ENCODE data around the gene ODAPH. TPM values are rescaled to one million over a fixed set of nuclear protein-coding genes. Genes with fewer than 3 reads are reported as not detected.
"Not testable (repeated sequence)": the region's sequence is repeated elsewhere in the genome, so short reads cannot be mapped to it uniquely, and the experiment has no call there.

Gene ODAPH
- total and polyA plus RNA-seq, 11 donors = not detected

DNA sequence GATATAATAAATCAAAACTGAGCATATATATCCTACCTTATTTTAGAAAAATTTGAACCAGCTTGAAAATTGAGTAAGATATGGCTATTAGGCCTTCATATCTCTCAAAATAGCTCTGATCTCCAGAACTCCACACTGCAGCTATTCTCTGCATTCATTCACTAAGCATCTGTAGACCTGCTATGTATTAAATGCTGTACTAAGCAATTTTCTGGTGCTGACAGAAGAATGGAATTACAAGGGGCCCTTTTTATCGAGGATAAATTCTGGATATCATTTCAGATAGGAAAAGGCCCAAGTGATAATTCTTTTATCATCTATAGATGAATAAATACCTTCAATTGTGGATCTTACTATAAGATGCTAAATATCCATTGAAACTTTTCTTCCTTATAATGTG, 39.7 kb upstream of the ODAPH start:
- WGBS, 4 donors = 67 to 83% (median 71%) methylated on average over 1 of the region's 1 CpG
- Histone ChIP-seq H3K27me3 (no peaks in the 10 kb centered on the region), H3K4me3 (no peak overlapping the region), H3K9me3 (no peaks in the 10 kb centered on the region), H3K4me1 (peaks cover 0 to 46% (median 29%) of the 10 kb centered on the region in 12 donors), H3K36me3 (peaks cover 0 to 44% (median 26%) of the 10 kb centered on the region in 9 donors), H3K27ac (no peak overlapping the region)
- no peak for TF ChIP-seq POLR2A (IDR thresholded peaks at IDR 0.05)
- TF ChIP-seq, protein P1, sequence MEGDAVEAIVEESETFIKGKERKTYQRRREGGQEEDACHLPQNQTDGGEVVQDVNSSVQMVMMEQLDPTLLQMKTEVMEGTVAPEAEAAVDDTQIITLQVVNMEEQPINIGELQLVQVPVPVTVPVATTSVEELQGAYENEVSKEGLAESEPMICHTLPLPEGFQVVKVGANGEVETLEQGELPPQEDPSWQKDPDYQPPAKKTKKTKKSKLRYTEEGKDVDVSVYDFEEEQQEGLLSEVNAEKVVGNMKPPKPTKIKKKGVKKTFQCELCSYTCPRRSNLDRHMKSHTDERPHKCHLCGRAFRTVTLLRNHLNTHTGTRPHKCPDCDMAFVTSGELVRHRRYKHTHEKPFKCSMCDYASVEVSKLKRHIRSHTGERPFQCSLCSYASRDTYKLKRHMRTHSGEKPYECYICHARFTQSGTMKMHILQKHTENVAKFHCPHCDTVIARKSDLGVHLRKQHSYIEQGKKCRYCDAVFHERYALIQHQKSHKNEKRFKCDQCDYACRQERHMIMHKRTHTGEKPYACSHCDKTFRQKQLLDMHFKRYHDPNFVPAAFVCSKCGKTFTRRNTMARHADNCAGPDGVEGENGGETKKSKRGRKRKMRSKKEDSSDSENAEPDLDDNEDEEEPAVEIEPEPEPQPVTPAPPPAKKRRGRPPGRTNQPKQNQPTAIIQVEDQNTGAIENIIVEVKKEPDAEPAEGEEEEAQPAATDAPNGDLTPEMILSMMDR (IDR thresholded peaks at IDR 0.05) = no peak
- intact Hi-C loops (cut with DNase I) = loop anchor here in 1 of 10 donors (10.0 kb wide), 2 partner anchors 159 to 581 kb away; partner anchors contain the start of genes G3BP2 and PARM1
- ATAC-seq = no peak
- no peak for DNase-seq

GRCh38 chr4:75519452-75519851, 36.4 kb upstream of the ODAPH start:
- Histone ChIP-seq H3K4me1 (peaks cover 0 to 21% (median 10%) of the 10 kb centered on the region in 12 donors), H3K36me3 (peaks cover 0 to 75% (median 54%) of the 10 kb centered on the region in 9 donors)
- H3K4me3 ChIP-seq, H3K27ac ChIP-seq, H3K9me3 ChIP-seq, DNase-seq, H3K27me3 ChIP-seq, ATAC-seq: not testable (repeated sequence)
- intact Hi-C loops (cut with DNase I) = loop anchor here in 1 of 10 donors (10.0 kb wide), 2 partner anchors 155 to 585 kb away; partner anchors contain the start of genes G3BP2 and PARM1
- 89 to 99% (median 97%) methylated on average over 3 to 4 of the region's 7 CpGs for WGBS, 4 donors

DNA sequence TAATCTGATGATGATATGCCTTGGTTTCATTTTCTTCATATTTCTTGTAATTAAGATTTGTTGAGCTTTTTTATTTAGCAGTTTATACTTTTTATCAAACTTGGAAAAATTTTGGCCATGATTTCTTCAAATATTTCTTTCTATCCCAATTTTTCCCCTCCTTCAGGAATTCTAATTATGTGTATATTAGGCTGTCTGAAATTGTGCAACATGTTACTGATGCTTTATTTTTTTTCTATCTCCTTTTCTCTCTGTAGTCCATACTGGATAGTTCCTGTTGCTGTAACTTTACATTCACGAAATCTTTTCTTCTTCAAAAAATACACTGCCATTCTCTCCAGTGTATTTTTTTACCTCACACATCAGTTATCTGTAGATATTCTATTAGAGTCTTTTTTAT, 30.8 kb upstream of the ODAPH start:
- Histone ChIP-seq H3K4me1 (no peaks in the 10 kb centered on the region), H3K4me3 (no peak overlapping the region), H3K27ac (no peak overlapping the region), H3K27me3 (no peaks in the 10 kb centered on the region), H3K36me3 (peaks cover 0 to 99% (median 79%) of the 10 kb centered on the region in 9 donors), H3K9me3 (no peaks in the 10 kb centered on the region)
- 94 to 98% (median 95%) methylated on average over 1 of the region's 1 CpG for WGBS, 4 donors
- TF ChIP-seq POLR2A (IDR thresholded peaks at IDR 0.05) = no peak
- TF ChIP-seq, protein P1 (IDR thresholded peaks at IDR 0.05) = no peak
- no peak for DNase-seq
- ATAC-seq = no peak
- intact Hi-C loops (cut with DNase I) = no loop called here

DNA sequence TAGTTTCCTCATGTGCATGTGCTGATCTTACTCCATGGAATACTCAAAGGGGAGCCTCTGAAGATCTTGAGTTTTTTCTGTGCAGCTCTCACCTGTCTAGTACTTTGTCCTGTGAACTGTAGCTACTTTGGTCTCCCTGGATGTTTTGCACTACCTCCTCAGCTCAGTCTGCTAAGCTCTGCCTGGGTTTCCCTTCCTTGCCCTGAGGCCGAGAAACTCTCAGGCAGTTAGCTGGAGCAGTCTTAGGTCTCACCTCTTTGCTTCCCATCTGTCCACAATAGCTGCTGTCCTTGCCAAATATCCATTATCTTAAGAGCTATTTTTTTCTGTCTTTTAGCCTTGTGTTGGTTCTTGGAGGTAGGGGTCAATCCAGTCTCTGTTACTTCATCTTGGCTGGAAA, 30.0 kb upstream of the ODAPH start:
- TF ChIP-seq, protein P1 (IDR thresholded peaks at IDR 0.05) = no peak
- TF ChIP-seq POLR2A (IDR thresholded peaks at IDR 0.05) = no peak
- ATAC-seq (no peak), DNase-seq (no peak)
- intact Hi-C loops (cut with DNase I) = no loop called here
- WGBS, 4 donors = 93 to 100% (median 100%) methylated on average over 1 of the region's 1 CpG
- no peak overlapping the region for H3K27ac ChIP-seq
- no peaks in the 10 kb centered on the region for H3K9me3 ChIP-seq
- peaks cover 0 to 99% (median 80%) of the 10 kb centered on the region in 9 donors for H3K36me3 ChIP-seq
- peaks cover 0 to 3% (median 0%) of the 10 kb centered on the region in 12 donors for H3K4me1 ChIP-seq
- H3K27me3 ChIP-seq = no peaks in the 10 kb centered on the region
- no peak overlapping the region for H3K4me3 ChIP-seq

DNA sequence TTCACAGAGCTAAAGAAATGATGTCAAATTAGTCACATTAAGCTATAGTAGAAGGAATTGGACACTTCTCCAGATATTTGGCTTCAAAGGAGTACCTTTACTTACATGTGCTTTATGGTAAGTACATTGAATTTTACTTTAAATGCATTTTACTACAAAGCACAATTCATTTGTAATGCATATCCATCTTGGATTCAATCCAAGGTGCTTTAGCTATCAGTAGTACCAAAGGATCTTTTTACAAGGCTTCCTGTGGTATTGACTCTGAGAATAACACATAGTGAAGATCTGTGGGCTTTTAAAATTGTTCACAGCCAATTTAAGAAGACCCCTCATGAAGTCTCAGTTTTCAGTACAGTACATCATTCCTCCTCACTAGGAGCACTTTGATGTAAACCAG, 28.4 kb upstream of the ODAPH start:
- no peak overlapping the region for H3K4me3 ChIP-seq
- peaks cover 0 to 7% (median 0%) of the 10 kb centered on the region in 12 donors for H3K4me1 ChIP-seq
- TF ChIP-seq, protein P1 (IDR thresholded peaks at IDR 0.05) = no peak
- TF ChIP-seq POLR2A (IDR thresholded peaks at IDR 0.05) = no peak
- intact Hi-C loops (cut with DNase I) = no loop called here
- peaks cover 0 to 3% (median 0%) of the 10 kb centered on the region in 12 donors for H3K9me3 ChIP-seq
- H3K36me3 ChIP-seq = peaks cover 0 to 97% (median 79%) of the 10 kb centered on the region in 9 donors
- H3K27ac ChIP-seq = no peak overlapping the region
- DNase-seq = no peak
- ATAC-seq = no peak
- no peaks in the 10 kb centered on the region for H3K27me3 ChIP-seq

Data from heart left ventricle (tissue), 16 donors.